Measurements from ENCODE around the gene SYT1. TPM values are rescaled to one million over a fixed set of nuclear protein-coding genes. Genes with fewer than 3 reads are reported as not detected.

The SYT1 gene
- total RNA-seq, 1 donor from 2014 or later: 35.5 TPM

- no peak overlapping the region for H3K27ac Mint-ChIP-seq
- no peaks in the 10 kb centered on the region for H3K9me3 Mint-ChIP-seq
- no peak for DNase-seq (ENCODE audit: extremely low spot score, unreplicated experiment)
- no peaks in the 10 kb centered on the region for H3K36me3 Mint-ChIP-seq
- no peak for TF ChIP-seq CTCF (conservative IDR thresholded peaks at IDR 0.05)
- H3K4me1 Mint-ChIP-seq (ENCODE audit: unreplicated experiment): peaks cover 10% of the 10 kb centered on the region
- H3K27me3 Mint-ChIP-seq: no peaks in the 10 kb centered on the region
- no peak overlapping the region for H3K4me3 Mint-ChIP-seq
Observed at GRCh38 chr12:79155683-79156082, 291.1 kb downstream of the SYT1 start.

GRCh38 chr12:79156846-79157463, 292.4 kb downstream of the SYT1 start:
- no peak for TF ChIP-seq CTCF (conservative IDR thresholded peaks at IDR 0.05)
- peaks cover 10% of the 10 kb centered on the region for H3K4me1 Mint-ChIP-seq (ENCODE audit: unreplicated experiment)
- H3K27me3 Mint-ChIP-seq: no peaks in the 10 kb centered on the region
- no peak overlapping the region for H3K4me3 Mint-ChIP-seq
- DNase-seq (ENCODE audit: extremely low spot score, unreplicated experiment): no peak
- H3K27ac Mint-ChIP-seq: no peak overlapping the region
- no peaks in the 10 kb centered on the region for H3K9me3 Mint-ChIP-seq
- H3K36me3 Mint-ChIP-seq: no peaks in the 10 kb centered on the region

- DNase-seq (ENCODE audit: extremely low spot score, unreplicated experiment): no peak
- Mint-ChIP-seq H3K9me3 (no peaks in the 10 kb centered on the region), H3K4me3 (no peak overlapping the region), H3K27ac (no peak overlapping the region), H3K4me1 (ENCODE audit: unreplicated experiment) (no peaks in the 10 kb centered on the region), H3K27me3 (no peaks in the 10 kb centered on the region), H3K36me3 (no peaks in the 10 kb centered on the region)
- TF ChIP-seq CTCF (conservative IDR thresholded peaks at IDR 0.05): no peak
Observed at GRCh38 chr12:79161249-79161934, 296.8 kb downstream of the SYT1 start.

- H3K36me3 Mint-ChIP-seq: no peaks in the 10 kb centered on the region
- no peaks in the 10 kb centered on the region for H3K9me3 Mint-ChIP-seq
- H3K4me3 Mint-ChIP-seq: no peak overlapping the region
- DNase-seq (ENCODE audit: extremely low spot score, unreplicated experiment): no peak
- no peak for TF ChIP-seq CTCF (conservative IDR thresholded peaks at IDR 0.05)
- H3K4me1 Mint-ChIP-seq (ENCODE audit: unreplicated experiment): no peaks in the 10 kb centered on the region
- no peaks in the 10 kb centered on the region for H3K27me3 Mint-ChIP-seq
- H3K27ac Mint-ChIP-seq: no peak overlapping the region
Observed at GRCh38 chr12:79162147-79162772, 297.7 kb downstream of the SYT1 start.

- Mint-ChIP-seq H3K27ac (no peak overlapping the region), H3K4me1 (ENCODE audit: unreplicated experiment) (no peaks in the 10 kb centered on the region), H3K36me3 (no peaks in the 10 kb centered on the region), H3K27me3 (no peaks in the 10 kb centered on the region), H3K9me3 (no peaks in the 10 kb centered on the region), H3K4me3 (no peak overlapping the region)
- no peak for DNase-seq (ENCODE audit: extremely low spot score, unreplicated experiment)
- no peak for TF ChIP-seq CTCF (conservative IDR thresholded peaks at IDR 0.05)
Observed at GRCh38 chr12:79162948-79163347, 298.4 kb downstream of the SYT1 start.

All from type B pancreatic cell (in vitro differentiated cells).